Activated CD8-positive, alpha-beta memory T cell treated with anti-CD3 and anti-CD28 coated beads for 48 hours (primary cell): ENCODE results near the gene PIP5K1B.
"Not testable (repeated sequence)": the region's sequence is repeated elsewhere in the genome, so short reads cannot be mapped to it uniquely, and the experiment has no call there.

Experiments
- DNase-seq, 3 experiments: peaks; one replicate each; pipeline ENCODE4 v3.0.0-alpha.2; 2020; ENCODE audit warnings: low read depth in 2 of 3, low spot score in 2 of 3

The PIP5K1B gene

DNA sequence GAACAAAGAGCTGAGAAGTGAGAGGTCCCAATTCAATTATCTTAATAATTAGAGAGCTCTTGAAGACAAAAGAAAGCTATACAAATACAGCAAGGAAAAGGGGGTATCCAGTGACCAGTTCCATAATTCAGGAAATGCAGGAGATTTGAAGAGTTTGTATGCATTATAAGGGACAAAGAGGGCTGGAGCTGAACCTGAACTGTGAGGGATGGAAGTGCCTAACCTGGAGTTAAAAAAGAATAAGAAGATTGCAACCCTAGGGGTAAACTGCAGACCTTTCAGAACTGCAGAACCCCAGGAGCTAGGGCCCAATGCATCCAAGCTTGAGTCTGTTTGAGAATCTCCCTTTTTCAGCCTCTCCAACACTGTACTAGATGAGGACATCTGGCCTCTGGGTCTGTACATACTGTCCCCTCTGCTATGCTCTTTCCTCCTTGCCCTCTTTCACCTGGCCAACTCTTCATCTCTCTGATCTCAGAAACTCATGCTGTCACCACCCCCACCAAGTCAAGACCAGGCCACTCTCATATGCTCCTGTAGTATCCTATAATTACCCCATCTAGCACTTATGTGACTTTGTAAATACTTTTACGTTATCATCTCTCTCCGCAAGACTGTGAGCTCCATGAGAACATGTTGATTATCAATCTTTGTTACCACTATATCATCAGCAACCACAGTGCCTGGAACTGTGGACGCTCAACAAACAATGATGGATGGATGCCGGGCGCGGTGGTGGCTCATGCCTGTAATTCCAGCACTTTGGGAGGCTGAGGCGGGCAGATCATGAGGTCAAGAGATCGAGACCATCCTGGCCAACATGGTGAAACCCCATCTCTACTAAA is 315.5 kb downstream of the PIP5K1B start:
- no peak for DNase-seq

DNA sequence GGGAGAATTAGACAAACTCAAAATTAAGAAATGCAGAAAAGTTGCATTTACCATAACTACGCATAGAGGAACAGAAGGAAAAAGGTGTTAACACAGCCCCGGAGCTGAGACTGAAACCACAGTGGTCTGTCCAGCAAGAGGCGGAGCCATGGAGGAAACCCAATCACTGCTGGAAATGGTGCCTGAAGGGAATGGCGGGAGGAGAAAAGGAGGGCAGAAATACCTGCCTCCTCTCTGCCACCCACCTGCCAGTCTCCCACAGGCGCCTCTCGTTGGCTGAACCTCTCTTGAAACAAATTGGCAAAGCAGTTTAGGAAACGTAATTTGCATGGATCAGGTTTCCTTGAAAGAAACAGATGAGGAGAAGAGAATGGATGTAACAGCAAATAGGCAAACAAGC is 318.6 kb downstream of the PIP5K1B start:
- no peak for DNase-seq

DNA sequence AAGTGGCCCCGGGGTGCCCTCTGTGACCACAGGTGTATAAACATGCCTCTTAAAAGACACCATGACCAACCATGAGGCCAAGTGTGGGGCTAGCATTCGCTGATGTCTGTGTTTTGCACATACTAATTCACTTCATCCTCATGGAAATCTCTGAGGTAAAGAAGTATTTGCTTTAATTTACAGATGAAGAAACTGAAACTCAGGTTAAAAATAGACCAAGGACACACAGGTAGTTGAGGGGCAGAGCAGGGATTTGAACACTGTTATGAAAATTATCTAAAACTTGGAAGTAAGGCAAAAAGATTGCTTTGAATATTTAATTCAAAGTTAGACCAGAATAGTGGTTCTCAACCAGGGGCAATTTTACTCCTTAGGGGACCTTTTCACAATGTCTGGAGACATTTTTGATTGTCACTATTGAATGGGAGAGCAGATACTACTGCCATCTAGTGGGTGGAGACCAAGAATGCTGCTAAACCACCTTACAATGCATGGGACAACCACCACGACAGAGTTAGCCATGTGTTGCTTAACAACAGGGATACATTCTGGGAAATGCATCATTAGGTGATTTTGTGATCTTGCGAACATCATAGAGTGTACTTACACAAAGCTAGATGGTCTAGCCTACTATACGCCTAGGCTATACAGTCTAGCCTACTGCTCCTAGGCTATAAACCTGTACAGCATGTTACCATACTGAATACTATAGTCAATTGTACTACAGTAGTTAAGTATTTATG is 322.5 kb downstream of the PIP5K1B start:
- peak in 1 of 3 experiments; percentile 16 for DNase-seq

DNA sequence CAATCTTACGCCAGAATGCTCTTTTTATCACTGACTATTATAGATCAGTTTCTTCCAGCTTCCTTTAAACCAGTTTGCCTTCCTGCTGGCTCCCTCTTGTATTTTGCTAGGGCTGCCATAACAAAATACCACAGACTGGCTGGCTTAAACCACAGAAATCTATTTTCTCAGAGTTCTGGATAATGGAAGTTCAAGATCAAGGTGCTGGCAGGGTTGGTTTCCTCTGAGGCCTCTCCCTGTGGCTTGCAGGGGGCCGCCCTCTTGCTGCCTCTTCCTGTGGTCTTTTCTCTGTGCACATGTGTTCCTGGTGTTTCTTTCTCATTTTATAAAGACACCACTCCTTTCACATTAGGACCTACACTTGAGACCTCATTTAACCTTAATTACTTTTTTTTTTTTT is 323.7 kb downstream of the PIP5K1B start:
- DNase-seq: peak in 1 of 3 experiments; percentile 15

GRCh38 chr9:69029535-69029934 is 324.5 kb downstream of the PIP5K1B start:
- no peak for DNase-seq

GRCh38 chr9:69030851-69031645 is 326.0 kb downstream of the PIP5K1B start:
- DNase-seq: no peak

DNA sequence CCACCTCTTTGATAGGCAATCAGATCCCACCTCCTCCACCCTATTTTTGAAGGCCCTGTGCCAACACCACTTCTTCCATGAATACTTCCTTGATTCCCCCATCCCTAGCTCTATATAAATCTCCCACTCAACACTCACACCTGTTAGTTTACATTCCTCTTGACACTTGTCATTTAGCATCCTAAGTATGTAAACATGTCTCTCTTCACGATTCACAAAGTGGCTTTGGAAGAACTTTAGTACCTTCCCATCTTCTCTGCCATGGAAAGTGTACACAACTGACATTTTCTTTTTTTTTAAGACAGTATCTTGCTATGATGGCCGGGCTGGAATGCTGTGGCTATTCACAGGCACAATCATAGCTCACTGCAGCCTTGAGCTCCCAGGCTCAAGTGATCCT is 329.0 kb downstream of the PIP5K1B start:
- DNase-seq: no peak

DNA sequence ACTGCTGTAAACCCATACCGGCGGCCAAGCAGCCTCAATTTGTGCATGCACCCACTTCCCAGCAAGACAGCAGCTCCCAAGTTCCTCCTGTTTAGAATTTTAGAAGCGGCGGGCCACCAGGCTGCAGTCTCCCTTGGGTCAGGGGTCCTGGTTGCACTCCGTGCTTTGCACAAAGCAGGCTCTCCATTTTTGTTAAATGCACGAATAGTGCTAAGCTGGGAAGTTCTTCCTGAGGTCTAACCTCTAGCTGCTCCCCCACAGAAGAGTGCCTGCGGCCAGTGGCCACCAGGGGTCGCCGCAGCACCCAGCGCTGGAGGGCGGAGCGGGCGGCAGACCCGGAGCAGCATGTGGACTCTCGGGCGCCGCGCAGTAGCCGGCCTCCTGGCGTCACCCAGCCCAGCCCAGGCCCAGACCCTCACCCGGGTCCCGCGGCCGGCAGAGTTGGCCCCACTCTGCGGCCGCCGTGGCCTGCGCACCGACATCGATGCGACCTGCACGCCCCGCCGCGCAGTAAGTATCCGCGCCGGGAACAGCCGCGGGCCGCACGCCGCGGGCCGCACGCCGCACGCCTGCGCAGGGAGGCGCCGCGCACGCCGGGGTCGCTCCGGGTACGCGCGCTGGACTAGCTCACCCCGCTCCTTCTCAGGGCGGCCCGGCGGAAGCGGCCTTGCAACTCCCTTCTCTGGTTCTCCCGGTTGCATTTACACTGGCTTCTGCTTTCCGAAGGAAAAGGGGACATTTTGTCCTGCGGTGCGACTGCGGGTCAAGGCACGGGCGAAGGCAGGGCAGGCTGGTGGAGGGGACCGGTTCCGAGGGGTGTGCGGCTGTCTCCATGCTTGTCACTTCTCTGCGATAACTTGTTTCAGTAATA is 330.6 kb downstream of the PIP5K1B start, which contains the start of gene FXN:
TSS of gene FXN (plus strand) at position 315 of the 871 bp plus-strand sequence. CDS start at position 346, 31 bp downstream.
- peak; percentile 64 to 73 (median 72) for DNase-seq

GRCh38 chr9:69036309-69036708 is 331.3 kb downstream of the PIP5K1B start:
- no peak for DNase-seq

- no peak for DNase-seq
Observed at GRCh38 chr9:69036799-69037198, 331.8 kb downstream of the PIP5K1B start.

DNA sequence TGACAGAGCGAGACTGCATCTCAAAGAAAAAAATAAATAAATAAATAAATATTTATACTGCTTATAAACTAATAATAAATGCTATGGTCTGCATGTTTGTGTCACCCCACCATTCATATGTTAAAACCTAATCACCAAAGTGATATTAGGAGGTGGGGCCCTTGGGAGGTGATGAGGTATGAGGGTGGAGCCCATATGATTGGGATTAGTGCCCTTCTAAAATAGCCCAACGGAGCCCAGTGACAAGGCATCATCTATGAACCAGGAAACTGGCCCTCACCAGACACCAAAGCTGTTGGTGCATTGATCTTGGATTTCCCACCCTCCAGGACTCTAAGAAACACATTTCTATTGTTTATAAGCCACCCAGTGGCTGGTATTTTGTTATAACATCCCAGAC is 335.6 kb downstream of the PIP5K1B start:
- DNase-seq: no peak

GRCh38 chr9:69044240-69045219 is 339.5 kb downstream of the PIP5K1B start:
- DNase-seq: no peak

GRCh38 chr9:69045821-69046220 is 340.8 kb downstream of the PIP5K1B start:
- no peak for DNase-seq

DNA sequence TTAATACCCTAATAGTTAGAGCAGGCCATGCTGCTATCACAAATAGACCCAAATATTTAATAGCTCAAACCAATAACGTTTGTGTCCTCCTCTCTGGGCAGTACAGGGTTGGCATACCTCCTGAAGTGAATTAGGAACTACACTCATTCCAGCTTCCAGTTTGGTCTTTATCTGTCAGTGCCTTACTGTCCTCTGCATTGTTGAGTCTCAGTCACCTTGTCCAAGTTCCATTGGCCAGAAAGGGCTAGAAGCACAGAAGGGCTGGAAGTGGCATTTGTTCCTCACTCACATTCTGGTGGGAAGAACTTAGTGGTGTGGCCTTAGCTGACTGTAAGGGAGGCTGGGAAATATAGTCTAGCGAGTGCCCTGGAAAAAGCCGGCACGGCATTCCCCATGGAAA is 341.7 kb downstream of the PIP5K1B start:
- no peak for DNase-seq

- DNase-seq: no peak
Observed at GRCh38 chr9:69047371-69047770, 342.3 kb downstream of the PIP5K1B start.

- DNase-seq: no peak
Observed at GRCh38 chr9:69049094-69049493, 344.1 kb downstream of the PIP5K1B start.

DNA sequence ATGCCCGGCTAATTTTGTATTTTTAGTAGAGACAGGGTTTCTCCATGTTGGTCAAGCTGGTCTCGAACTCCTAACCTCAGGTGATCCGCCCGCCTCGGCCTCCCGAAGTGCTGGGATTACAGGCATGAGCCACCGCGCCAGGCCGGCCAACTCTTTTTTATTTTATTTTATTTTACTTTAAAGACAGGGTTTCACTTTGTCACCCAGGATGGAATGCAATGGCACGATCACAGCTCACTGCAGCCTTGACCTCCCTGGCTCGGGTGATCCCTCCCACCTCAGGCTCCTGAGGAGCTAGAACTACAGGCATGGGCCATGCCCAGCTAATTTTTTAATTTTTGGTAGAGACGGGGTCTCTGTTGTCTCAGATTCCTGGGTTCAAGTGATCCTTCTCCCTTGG is 345.9 kb downstream of the PIP5K1B start:
- DNase-seq: not testable (repeated sequence)

- DNase-seq: no peak
Observed at GRCh38 chr9:69054989-69055388, 349.9 kb downstream of the PIP5K1B start.

DNA sequence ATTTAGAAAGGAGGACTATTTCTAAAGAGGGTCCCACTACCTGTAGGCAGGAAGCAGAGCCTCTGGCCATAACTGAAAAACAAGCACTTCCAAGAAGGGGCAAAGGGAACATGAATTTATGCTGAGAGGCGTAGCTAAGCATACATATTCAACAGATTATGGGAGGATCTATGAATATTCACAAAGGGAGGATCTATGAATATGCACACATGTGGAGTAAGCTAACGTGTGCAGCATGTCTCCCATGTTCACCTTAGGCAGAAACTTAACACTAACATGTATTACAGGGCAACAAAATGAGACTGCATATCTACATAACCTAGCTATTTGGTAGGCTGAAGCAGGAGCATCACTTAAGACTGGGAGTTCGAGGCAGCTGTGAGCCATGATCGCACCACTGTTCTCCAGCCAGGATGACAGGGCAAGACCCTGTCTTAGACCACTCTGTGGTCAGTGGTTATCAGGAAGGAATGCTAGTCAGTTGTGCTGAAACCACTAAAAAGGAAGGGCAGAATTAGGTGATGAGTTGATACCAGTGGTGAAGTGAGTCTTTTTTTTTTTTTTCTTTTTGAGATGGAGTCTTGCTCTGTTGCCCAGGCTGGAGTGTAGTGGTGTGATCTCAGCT is 351.3 kb downstream of the PIP5K1B start:
- DNase-seq: no peak
